NCI-H2107 treated with DMSO at 0.1 percent for 48 hours (cell line): ENCODE measurements around the gene CRIP1.

Experiments used
- DNase-seq: peaks from one replicate; lab custom pipeline; 2025; ENCODE audit not compliant: unreplicated experiment; lab: John Stamatoyannopoulos, UW

Gene CRIP1

GRCh38 chr14:105492031-105492970 is 5.6 kb downstream of the CRIP1 start:
- no peak for DNase-seq

- DNase-seq, result no peak
These were observed 6.5 kb downstream of the CRIP1 start for GRCh38 chr14:105492971-105493871.

- DNase-seq, result no peak
These were observed 7.4 kb downstream of the CRIP1 start for GRCh38 chr14:105493921-105494605.

- no peak for DNase-seq
These were observed 7.9 kb downstream of the CRIP1 start for GRCh38 chr14:105494606-105494929.

- no peak for DNase-seq
These were observed 8.7 kb downstream of the CRIP1 start for GRCh38 chr14:105495101-105495989.

- no peak for DNase-seq
These were observed 9.5 kb downstream of the CRIP1 start for GRCh38 chr14:105495990-105496830.

- no peak for DNase-seq
These were observed 10.3 kb downstream of the CRIP1 start for GRCh38 chr14:105496831-105497591.

- DNase-seq, result no peak
These were observed 11.2 kb downstream of the CRIP1 start for GRCh38 chr14:105497671-105498429.

- DNase-seq, result no peak
These were observed 12.0 kb downstream of the CRIP1 start for GRCh38 chr14:105498430-105499255.

GRCh38 chr14:105499256-105500035 is 12.8 kb downstream of the CRIP1 start:
- no peak for DNase-seq

- DNase-seq, result no peak
These were observed 13.5 kb downstream of the CRIP1 start for GRCh38 chr14:105500036-105500725.

GRCh38 chr14:105500726-105501101 is 14.0 kb downstream of the CRIP1 start:
- no peak for DNase-seq

- DNase-seq, result no peak
These were observed 15.0 kb downstream of the CRIP1 start for GRCh38 chr14:105501504-105502291.

GRCh38 chr14:105502446-105503295 is 16.0 kb downstream of the CRIP1 start:
- no peak for DNase-seq
